Measurements from ENCODE around the gene EDARADD. TPM values are rescaled to one million over a fixed set of nuclear protein-coding genes. Genes with fewer than 3 reads are reported as not detected.

EDARADD gene
- total and polyA plus RNA-seq, 2 of the 13 experiments (the other 11 are each of a cell fraction or from before 2014, with no cell fraction given) = 0.03 TPM; not detected in 1

- POLR2A ChIA-PET = no interaction called here
- ATAC-seq (no peak), FAIRE-seq (no peak), DNase-seq (ENCODE audit: low spot score) (no peak)
- TF ChIP-seq FOXP1 (IDR thresholded peaks at IDR 0.05) (no peak), FOXP1 (CRISPR knock-in tag; IDR thresholded peaks at IDR 0.05) (no peak), MTA3 (CRISPR knock-in tag; IDR thresholded peaks at IDR 0.05) (no peak), GLMP (CRISPR knock-in tag; IDR thresholded peaks at IDR 0.05; ENCODE audit: borderline replicate concordance) (no peak), ZNF414 (CRISPR knock-in tag; IDR thresholded peaks at IDR 0.05) (no peak), ZNF512 (CRISPR knock-in tag; IDR thresholded peaks at IDR 0.05) (no peak), LRRFIP1 (CRISPR knock-in tag; conservative IDR thresholded peaks at IDR 0.05) (no peak), ZNF20 (CRISPR knock-in tag; IDR thresholded peaks at IDR 0.05) (no peak), NFIB (CRISPR knock-in tag; IDR thresholded peaks at IDR 0.05; ENCODE audit: borderline replicate concordance) (no peak), YEATS2 (CRISPR knock-in tag; IDR thresholded peaks at IDR 0.05; ENCODE audit: borderline replicate concordance) (no peak), RFXAP (CRISPR knock-in tag; IDR thresholded peaks at IDR 0.05; ENCODE audit: borderline replicate concordance) (no peak), ZNF782 (CRISPR knock-in tag; IDR thresholded peaks at IDR 0.05; ENCODE audit: borderline replicate concordance) (no peak), ELF1 (CRISPR knock-in tag; IDR thresholded peaks at IDR 0.05) (no peak), CENPT (CRISPR knock-in tag; IDR thresholded peaks at IDR 0.05; ENCODE audit: low read depth) (no peak), ZFX (CRISPR knock-in tag; IDR thresholded peaks at IDR 0.05; ENCODE audit: low read depth) (no peak), ZKSCAN8 (CRISPR knock-in tag; IDR thresholded peaks at IDR 0.05; ENCODE audit: borderline replicate concordance) (no peak), ZNF207 (IDR thresholded peaks at IDR 0.05; ENCODE audit: borderline replicate concordance) (no peak)
- H3K27ac ChIP-seq (ENCODE audit: extremely low read length, insufficient read depth, low read length) = no peak overlapping the region
- CTCF ChIA-PET (ENCODE audit: low intra/inter-chr PET ratio, low total read pairs) = no interaction called here
- H2AFZ ChIP-seq (ENCODE audit: low read length) = no peak overlapping the region
- no peaks in the 10 kb centered on the region for H3K79me2 ChIP-seq (ENCODE audit: insufficient read depth, low read length)
- H3K4me1 ChIP-seq (ENCODE audit: insufficient read depth, low read length) = no peaks in the 10 kb centered on the region
- H3K4me2 ChIP-seq (ENCODE audit: low read depth, low read length) = no peak overlapping the region
- H3K9ac ChIP-seq (ENCODE audit: insufficient read depth, low read depth, low read length) = no peak overlapping the region
- WGBS (ENCODE audit: low lambda C conversion rate) = 56% methylated on average over 5 of the region's 6 CpGs
- no peaks in the 10 kb centered on the region for H3K27me3 ChIP-seq (ENCODE audit: control insufficient read depth in 1 of 2, insufficient read depth in 2 of 2, low read length in 2 of 2)
- H3K36me3 ChIP-seq (replicated peaks in 1 of 2; ENCODE audit: control insufficient read depth in 1 of 2, insufficient read depth in 2 of 2, low read length in 2 of 2) = no peaks in the 10 kb centered on the region
- no peak overlapping the region for H3K4me3 ChIP-seq (replicated peaks in 1 of 3; ENCODE audit: insufficient read depth in 1 of 3, low read depth in 2 of 3, low read length in 3 of 3)
- no TSS peak for BruUV-seq (replicated peaks)
- H3K9me3 ChIP-seq (ENCODE audit: low read length) = no peaks in the 10 kb centered on the region
- in situ Hi-C loops (cut with HindIII; ENCODE audit: extremely low pct_ligation_motif_present, low pct_unique_long_range_greater_than_20kb) = no loop called here
- no peaks in the 10 kb centered on the region for H4K20me1 ChIP-seq (ENCODE audit: insufficient read depth, low read length)
- intact Hi-C loops (cut with micrococcal nuclease; ENCODE audit: unreplicated experiment) = no loop called here
Measured at GRCh38 chr1:236471653-236472052, 77.6 kb downstream of the EDARADD start.

Measured in HepG2 (cell line).